HepG2 (cell line): ENCODE results near the gene PDE3A. TPM values are rescaled to one million over a fixed set of nuclear protein-coding genes. Genes with fewer than 3 reads are reported as not detected.
A peak's percentile ranks its signal among the peaks of the same experiment; 100 is the strongest.

ENCODE experiments used
- ATF6 ChIP-seq: sonication (generic); formaldehyde crosslinking; conservative IDR thresholded peaks from 2 replicates; pipeline ENCODE4 v1.4.0; 2020; ENCODE audit warnings: missing genetic modification reagents
- FOXA3 ChIP-seq: IDR thresholded peaks from 2 replicates; pipeline ENCODE4 v1.6.1; 2016; ENCODE audit warnings: missing genetic modification reagents, missing compliant biosample characterization
- FOXM1 ChIP-seq: sonication (generic); formaldehyde crosslinking; IDR thresholded peaks from 2 replicates; pipeline ENCODE4 v1.5.0; 2020; ENCODE audit warnings: missing genetic modification reagents
- GRHL1 ChIP-seq: sonication (generic); formaldehyde crosslinking; conservative IDR thresholded peaks from 2 replicates; pipeline ENCODE4 v1.8.0; 2022; ENCODE audit warnings: missing genetic modification reagents
- HBP1 ChIP-seq: IDR thresholded peaks from 2 replicates; pipeline ENCODE4 v1.6.1; 2016; ENCODE audit warnings: low read depth, control low read depth
- NCOA5 ChIP-seq: sonication (generic); formaldehyde crosslinking; IDR thresholded peaks from 2 replicates; pipeline ENCODE4 v1.4.0; 2020; ENCODE audit warnings: missing genetic modification reagents
- SPEN ChIP-seq: sonication (generic); formaldehyde crosslinking; IDR thresholded peaks from 2 replicates; pipeline ENCODE4 v1.5.1; 2020; ENCODE audit warnings: low read depth, mild to moderate bottlenecking, missing genetic modification reagents
- ZBTB8A ChIP-seq: sonication (generic); formaldehyde crosslinking; IDR thresholded peaks from 2 replicates; pipeline ENCODE4 v1.4.0; 2020; ENCODE audit warnings: mild to moderate bottlenecking, low read depth, missing genetic modification reagents, borderline replicate concordance
- ZFP37 ChIP-seq: sonication (generic); formaldehyde crosslinking; IDR thresholded peaks from 2 replicates; pipeline ENCODE4 v1.4.0; 2020; ENCODE audit warnings: missing genetic modification reagents, borderline replicate concordance
- ZFP62 ChIP-seq: sonication (generic); formaldehyde crosslinking; IDR thresholded peaks from 2 replicates; pipeline ENCODE4 v1.4.0; 2020; ENCODE audit warnings: missing genetic modification reagents
- ZKSCAN5 ChIP-seq: sonication (generic); formaldehyde crosslinking; IDR thresholded peaks from 2 replicates; pipeline ENCODE4 v1.5.1; 2020; ENCODE audit warnings: mild to moderate bottlenecking, missing genetic modification reagents
- ZNF382 ChIP-seq: sonication (generic); formaldehyde crosslinking; IDR thresholded peaks from 2 replicates; pipeline ENCODE4 v1.5.0; 2020; ENCODE audit warnings: missing genetic modification reagents, mild to moderate bottlenecking, borderline replicate concordance
- ZNF746 ChIP-seq: sonication (generic); formaldehyde crosslinking; IDR thresholded peaks from 2 replicates; pipeline ENCODE4 v1.8.0; 2022; ENCODE audit warnings: mild to moderate bottlenecking, missing genetic modification reagents
- ZNF747 ChIP-seq: sonication (generic); formaldehyde crosslinking; IDR thresholded peaks from 2 replicates; pipeline ENCODE4 v1.8.1; 2023; ENCODE audit warnings: missing genetic modification reagents, mild to moderate bottlenecking, borderline replicate concordance
- ZNF792 ChIP-seq: IDR thresholded peaks from 2 replicates; pipeline ENCODE4 v1.6.1; 2016
- ZNF878 ChIP-seq: sonication (generic); formaldehyde crosslinking; IDR thresholded peaks from 2 replicates; pipeline ENCODE4 v1.8.1; 2023; ENCODE audit warnings: mild to moderate bottlenecking, missing genetic modification reagents, moderate library complexity
- polyA plus RNA-seq, 8 experiments: library from polyadenylated mRNA; depleted of rRNA in 3 of 8; stranded (reverse) in 7 of 8; unstranded in 1 of 8; fragments of >200 nt; fragmentation: Illumina TruSeq in 4 of 8; extraction: Trizol in 4 of 8; gene quantifications; 2 replicates each; pipeline versions ENCODE4 v1.2.1 to v1.2.3, GENCODE V29; 2011 to 2016; ENCODE audit warnings: low read depth in 4 of 8, missing spikeins in 1 of 8, mixed read lengths in 1 of 8; ENCODE audit not compliant: insufficient read depth in 1 of 8
- total RNA-seq, 5 experiments: library from RNA; depleted of rRNA; stranded (reverse); fragments of >200 nt; fragmentation: Illumina TruSeq; extraction: Trizol; gene quantifications; 2 replicates each; pipeline ENCODE4 v1.2.3, GENCODE V29; 2016; ENCODE audit warnings: low read depth in 1 of 5
- TF ChIP-seq, protein P1 (sequence below): sonication (generic); formaldehyde crosslinking; IDR thresholded peaks from 2 replicates; pipeline ENCODE4 v1.5.0; 2020; ENCODE audit warnings: mild to moderate bottlenecking, missing genetic modification reagents, borderline replicate concordance
- TF ChIP-seq, protein P2 (sequence below): sonication (generic); formaldehyde crosslinking; IDR thresholded peaks from 2 replicates; pipeline ENCODE4 v1.4.0; 2020; ENCODE audit warnings: missing genetic modification reagents
- TF ChIP-seq, protein P3 (sequence below): sonication (generic); formaldehyde crosslinking; IDR thresholded peaks from 2 replicates; pipeline ENCODE4 v1.5.1; 2020; ENCODE audit warnings: missing genetic modification reagents, mild to moderate bottlenecking, borderline replicate concordance

PDE3A gene
- total and polyA plus RNA-seq, 2 of the 13 experiments (the other 11 are each of a cell fraction or from before 2014, with no cell fraction given): 0.77 to 1.5 TPM

DNA sequence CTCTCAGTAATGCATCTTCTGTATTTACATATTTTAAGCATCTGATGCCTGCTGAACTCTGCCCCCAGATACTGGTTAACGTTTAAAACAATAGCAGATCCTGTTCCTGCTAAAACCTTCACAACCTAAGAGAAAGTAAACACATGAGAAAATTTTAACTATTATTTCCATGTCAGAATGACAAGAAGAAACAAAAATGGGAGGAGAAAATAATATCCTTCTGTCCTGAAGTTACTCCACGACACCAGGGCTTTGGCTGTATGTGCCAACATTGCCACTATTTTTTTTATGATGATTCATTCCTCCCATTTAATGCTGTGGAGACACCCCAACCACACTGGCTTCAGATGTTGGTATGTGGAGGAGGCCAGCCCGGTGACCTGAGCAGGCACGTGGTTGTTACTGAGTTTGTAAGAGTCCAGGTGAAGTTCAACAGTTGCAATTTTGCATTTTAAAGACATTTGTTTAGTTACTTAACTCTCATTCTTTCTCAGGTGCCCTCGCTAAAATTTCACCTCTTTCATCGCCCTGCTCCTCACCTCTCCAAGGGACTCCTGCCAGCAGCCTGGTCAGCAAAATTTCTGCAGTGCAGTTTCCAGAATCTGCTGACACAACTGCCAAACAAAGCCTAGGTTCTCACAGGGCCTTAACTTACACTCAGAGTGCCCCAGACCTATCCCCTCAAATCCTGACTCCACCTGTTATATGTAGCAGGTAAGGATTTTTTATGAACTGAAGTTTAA, 261.2 kb downstream of the PDE3A start (continued):
- TF ChIP-seq HBP1 (CRISPR knock-in tag) (no peak), NCOA5 (CRISPR knock-in tag) (no peak), ZFP37 (CRISPR knock-in tag) (0 out of 2 replicates have a peak, but pooled peaks have one; percentile 50), SPEN (no peak), ZNF747 (no peak), ZNF792 (CRISPR knock-in tag) (no peak), FOXA3 (CRISPR knock-in tag) (peak; percentile 61; the same call in 1 of the 2 replicates), ZNF746 (CRISPR knock-in tag) (no peak), ZKSCAN5 (CRISPR knock-in tag) (peak; percentile 89), ATF6 (CRISPR knock-in tag) (no peak), ZBTB8A (CRISPR knock-in tag) (no peak), ZNF878 (CRISPR knock-in tag) (no peak), GRHL1 (CRISPR knock-in tag) (no peak), ZNF382 (no peak), ZFP62 (CRISPR knock-in tag) (no peak), FOXM1 (no peak)
- TF ChIP-seq, protein P1, sequence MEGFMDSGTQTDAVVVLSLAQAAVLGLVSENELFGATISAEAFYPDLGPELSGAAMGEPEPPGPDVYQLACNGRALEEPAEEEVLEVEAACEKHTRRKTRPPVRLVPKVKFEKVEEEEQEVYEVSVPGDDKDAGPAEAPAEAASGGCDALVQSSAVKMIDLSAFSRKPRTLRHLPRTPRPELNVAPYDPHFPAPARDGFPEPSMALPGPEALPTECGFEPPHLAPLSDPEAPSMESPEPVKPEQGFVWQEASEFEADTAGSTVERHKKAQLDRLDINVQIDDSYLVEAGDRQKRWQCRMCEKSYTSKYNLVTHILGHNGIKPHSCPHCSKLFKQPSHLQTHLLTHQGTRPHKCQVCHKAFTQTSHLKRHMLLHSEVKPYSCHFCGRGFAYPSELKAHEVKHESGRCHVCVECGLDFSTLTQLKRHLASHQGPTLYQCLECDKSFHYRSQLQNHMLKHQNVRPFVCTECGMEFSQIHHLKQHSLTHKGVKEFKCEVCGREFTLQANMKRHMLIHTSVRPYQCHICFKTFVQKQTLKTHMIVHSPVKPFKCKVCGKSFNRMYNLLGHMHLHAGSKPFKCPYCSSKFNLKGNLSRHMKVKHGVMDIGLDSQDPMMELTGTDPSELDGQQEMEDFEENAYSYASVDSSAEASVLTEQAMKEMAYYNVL (CRISPR knock-in tag): peak; percentile 23; the same call in 1 of the 2 replicates
- TF ChIP-seq, protein P2, sequence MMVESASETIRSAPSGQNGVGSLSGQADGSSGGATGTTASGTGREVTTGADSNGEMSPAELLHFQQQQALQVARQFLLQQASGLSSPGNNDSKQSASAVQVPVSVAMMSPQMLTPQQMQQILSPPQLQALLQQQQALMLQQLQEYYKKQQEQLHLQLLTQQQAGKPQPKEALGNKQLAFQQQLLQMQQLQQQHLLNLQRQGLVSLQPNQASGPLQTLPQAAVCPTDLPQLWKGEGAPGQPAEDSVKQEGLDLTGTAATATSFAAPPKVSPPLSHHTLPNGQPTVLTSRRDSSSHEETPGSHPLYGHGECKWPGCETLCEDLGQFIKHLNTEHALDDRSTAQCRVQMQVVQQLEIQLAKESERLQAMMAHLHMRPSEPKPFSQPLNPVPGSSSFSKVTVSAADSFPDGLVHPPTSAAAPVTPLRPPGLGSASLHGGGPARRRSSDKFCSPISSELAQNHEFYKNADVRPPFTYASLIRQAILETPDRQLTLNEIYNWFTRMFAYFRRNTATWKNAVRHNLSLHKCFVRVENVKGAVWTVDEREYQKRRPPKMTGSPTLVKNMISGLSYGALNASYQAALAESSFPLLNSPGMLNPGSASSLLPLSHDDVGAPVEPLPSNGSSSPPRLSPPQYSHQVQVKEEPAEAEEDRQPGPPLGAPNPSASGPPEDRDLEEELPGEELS (CRISPR knock-in tag): peak; percentile 76
- TF ChIP-seq, protein P3, sequence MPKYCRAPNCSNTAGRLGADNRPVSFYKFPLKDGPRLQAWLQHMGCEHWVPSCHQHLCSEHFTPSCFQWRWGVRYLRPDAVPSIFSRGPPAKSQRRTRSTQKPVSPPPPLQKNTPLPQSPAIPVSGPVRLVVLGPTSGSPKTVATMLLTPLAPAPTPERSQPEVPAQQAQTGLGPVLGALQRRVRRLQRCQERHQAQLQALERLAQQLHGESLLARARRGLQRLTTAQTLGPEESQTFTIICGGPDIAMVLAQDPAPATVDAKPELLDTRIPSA (CRISPR knock-in tag): no peak
